Transverse colon (tissue), 4 donors: ENCODE measurements around the gene FOXK2. TPM values are rescaled to one million over a fixed set of nuclear protein-coding genes. Genes with fewer than 3 reads are reported as not detected.

Experiments used
- DNase-seq: peaks from one replicate; pipeline ENCODE4 v3.0.0-alpha.2; 2019
- H3K27ac ChIP-seq, 4 donors: fragments of 200-600 bp; sonication (generic); 2 replicates each; pipeline ENCODE4 v1.5.1; 2016 to 2018; ENCODE audit warnings: inconsistent platforms in 4 of 4
- H3K27me3 ChIP-seq: fragments of 200-600 bp; sonication (generic); 2 replicates; pipeline ENCODE4 v1.5.1; 2017; ENCODE audit warnings: inconsistent platforms
- H3K36me3 ChIP-seq, 4 donors: fragments of 200-600 bp; sonication (generic); 2 replicates each; pipeline ENCODE4 v1.5.1; 2017 to 2019; ENCODE audit warnings: inconsistent platforms in 4 of 4
- H3K4me1 ChIP-seq, 4 donors: fragments of 200-600 bp; sonication (generic); 2 replicates each; pipeline ENCODE4 v1.5.1; 2017 to 2020; ENCODE audit warnings: inconsistent platforms in 4 of 4
- H3K4me3 ChIP-seq, 4 donors: fragments of 200-600 bp; sonication (generic); 1 replicate in 1 of 4; 2 replicates in 3 of 4; pipeline versions ENCODE4 v1.5.1 to v1.6.1; 2017 to 2019; ENCODE audit warnings: inconsistent platforms in 4 of 4
- H3K9me3 ChIP-seq, 2 donors: fragments of 200-600 bp; sonication (generic); 2 replicates each; pipeline ENCODE4 v1.5.1; 2017 to 2019; ENCODE audit warnings: inconsistent platforms in 2 of 2
- CTCF ChIP-seq, 5 experiments: fragments of 200-600 bp in 3 of 5; fragments of 450-650 bp in 2 of 5; sonication (generic) in 3 of 5; IDR thresholded peaks; 1 replicate in 2 of 5; 2 replicates in 3 of 5; pipeline ENCODE4 v1.5.1; 2016 to 2017; ENCODE audit warnings: antibody characterized with exemption in 5 of 5, inconsistent platforms in 3 of 5, mild to moderate bottlenecking in 2 of 5, moderate library complexity in 1 of 5
- EP300 ChIP-seq: sonication (generic); formaldehyde crosslinking; IDR thresholded peaks from one replicate; pipeline ENCODE4 v1.6.1; 2017; ENCODE audit warnings: antibody characterized with exemption, low read depth
- POLR2A ChIP-seq: fragments of 450-650 bp; IDR thresholded peaks from one replicate; pipeline ENCODE4 v1.6.1; 2016; ENCODE audit warnings: antibody characterized with exemption, mild to moderate bottlenecking, moderate library complexity
- POLR2AphosphoS5 ChIP-seq, 3 donors: sonication (generic); formaldehyde crosslinking; IDR thresholded peaks; one replicate each; pipeline ENCODE4 v1.6.1; 2016; ENCODE audit warnings: antibody characterized with exemption in 3 of 3
- WGBS, 2 donors: methylation state at CpG; one replicate each; pipeline ENCODE4 v1.1.5; 2018; ENCODE audit warnings: low coverage in 1 of 2; 5-methylcytosine and 5-hydroxymethylcytosine counted together
- in situ Hi-C, 4 donors: fragments of 200-750 bp; cut with MboI; loops; one replicate each; pipeline versions ENCODE4 v1.15.0 to v1.15.1; 2017; ENCODE audit warnings: low sequenced_read_pairs in 3 of 4, low pct_ligation_motif_present in 1 of 4, low pct_unique_long_range_greater_than_20kb in 1 of 4
- intact Hi-C: fragments of 100-400 bp; cut with DNase I; formaldehyde crosslinking; loops from one replicate; pipeline ENCODE4 v1.15.1; 2023; ENCODE audit warnings: low total_unique reads
- total RNA-seq, 4 donors: library from RNA; depleted of rRNA; stranded (reverse); fragments of >200 nt; gene quantifications; one replicate each; pipeline ENCODE4 v1.1.0, GENCODE V29; 2016

FOXK2 gene
- total RNA-seq, 4 donors from 2014 or later = 41.2 to 216 (median 106) TPM

- Histone ChIP-seq H3K27me3 (no peaks in the 10 kb centered on the region), H3K36me3 (peaks cover 0 to 23% (median 7%) of the 10 kb centered on the region in 4 donors), H3K9me3 (no peaks in the 10 kb centered on the region), H3K4me3 (no peak overlapping the region), H3K27ac (no peak overlapping the region), H3K4me1 (peaks cover 0 to 9% (median 1%) of the 10 kb centered on the region in 4 donors)
- no peak for DNase-seq
- 88 to 100% methylated on average over 1 to 8 of the region's 8 CpGs for WGBS, 2 donors
- in situ Hi-C loops = no loop called here
- intact Hi-C loops = no loop called here
- TF ChIP-seq POLR2AphosphoS5 (IDR thresholded peaks at IDR 0.05) (no peak), EP300 (no peak), POLR2A (no peak), CTCF (IDR thresholded peaks at IDR 0.05) (no peak)
These were observed 112.9 kb downstream of the FOXK2 start for GRCh38 chr17:82632451-82632850.

GRCh38 chr17:82633343-82633742 lies 113.8 kb downstream of the FOXK2 start:
- H3K4me1 ChIP-seq = peaks cover 0 to 9% (median 3%) of the 10 kb centered on the region in 4 donors
- no peaks in the 10 kb centered on the region for H3K9me3 ChIP-seq
- TF ChIP-seq EP300 (no peak), CTCF (IDR thresholded peaks at IDR 0.05) (no peak), POLR2AphosphoS5 (IDR thresholded peaks at IDR 0.05) (no peak), POLR2A (no peak)
- intact Hi-C loops (no loop called here), in situ Hi-C loops (no loop called here)
- DNase-seq = no peak
- no peak overlapping the region for H3K4me3 ChIP-seq
- H3K36me3 ChIP-seq = peaks cover 0 to 14% (median 6%) of the 10 kb centered on the region in 4 donors
- H3K27me3 ChIP-seq = no peaks in the 10 kb centered on the region
- no peak overlapping the region for H3K27ac ChIP-seq

GRCh38 chr17:82636626-82637598 lies 117.4 kb downstream of the FOXK2 start:
- Histone ChIP-seq H3K9me3 (no peaks in the 10 kb centered on the region), H3K27me3 (no peaks in the 10 kb centered on the region), H3K27ac (peak overlapping the region; percentile 50 to 75 (median 74)), H3K4me3 (no peak overlapping the region), H3K36me3 (peaks cover 0 to 8% (median 4%) of the 10 kb centered on the region in 4 donors), H3K4me1 (peaks cover 0 to 9% (median 3%) of the 10 kb centered on the region in 4 donors)
- DNase-seq = no peak
- peak; percentile 69 for TF ChIP-seq EP300
- no peak for TF ChIP-seq POLR2AphosphoS5 (IDR thresholded peaks at IDR 0.05)
- TF ChIP-seq POLR2A = no peak
- TF ChIP-seq CTCF (IDR thresholded peaks at IDR 0.05) = no peak
- WGBS, 2 donors = 41 to 64% methylated on average over 10 to 16 of the region's 16 CpGs
- in situ Hi-C loops (no loop called here), intact Hi-C loops (no loop called here)

GRCh38 chr17:82638183-82638773 lies 118.7 kb downstream of the FOXK2 start:
- 85 to 86% methylated on average over 4 to 5 of the region's 5 CpGs for WGBS, 2 donors
- Histone ChIP-seq H3K27ac (no peak overlapping the region), H3K4me1 (peaks cover 0 to 9% (median 3%) of the 10 kb centered on the region in 4 donors), H3K4me3 (no peak overlapping the region), H3K36me3 (peaks cover 0 to 21% (median 8%) of the 10 kb centered on the region in 4 donors), H3K9me3 (no peaks in the 10 kb centered on the region), H3K27me3 (no peaks in the 10 kb centered on the region)
- intact Hi-C loops = no loop called here
- in situ Hi-C loops = no loop called here
- no peak for DNase-seq
- TF ChIP-seq POLR2A (no peak), CTCF (IDR thresholded peaks at IDR 0.05) (no peak), EP300 (no peak), POLR2AphosphoS5 (IDR thresholded peaks at IDR 0.05) (no peak)
